ENCODE measurements around the gene UBE4A.

The UBE4A gene, protein sequence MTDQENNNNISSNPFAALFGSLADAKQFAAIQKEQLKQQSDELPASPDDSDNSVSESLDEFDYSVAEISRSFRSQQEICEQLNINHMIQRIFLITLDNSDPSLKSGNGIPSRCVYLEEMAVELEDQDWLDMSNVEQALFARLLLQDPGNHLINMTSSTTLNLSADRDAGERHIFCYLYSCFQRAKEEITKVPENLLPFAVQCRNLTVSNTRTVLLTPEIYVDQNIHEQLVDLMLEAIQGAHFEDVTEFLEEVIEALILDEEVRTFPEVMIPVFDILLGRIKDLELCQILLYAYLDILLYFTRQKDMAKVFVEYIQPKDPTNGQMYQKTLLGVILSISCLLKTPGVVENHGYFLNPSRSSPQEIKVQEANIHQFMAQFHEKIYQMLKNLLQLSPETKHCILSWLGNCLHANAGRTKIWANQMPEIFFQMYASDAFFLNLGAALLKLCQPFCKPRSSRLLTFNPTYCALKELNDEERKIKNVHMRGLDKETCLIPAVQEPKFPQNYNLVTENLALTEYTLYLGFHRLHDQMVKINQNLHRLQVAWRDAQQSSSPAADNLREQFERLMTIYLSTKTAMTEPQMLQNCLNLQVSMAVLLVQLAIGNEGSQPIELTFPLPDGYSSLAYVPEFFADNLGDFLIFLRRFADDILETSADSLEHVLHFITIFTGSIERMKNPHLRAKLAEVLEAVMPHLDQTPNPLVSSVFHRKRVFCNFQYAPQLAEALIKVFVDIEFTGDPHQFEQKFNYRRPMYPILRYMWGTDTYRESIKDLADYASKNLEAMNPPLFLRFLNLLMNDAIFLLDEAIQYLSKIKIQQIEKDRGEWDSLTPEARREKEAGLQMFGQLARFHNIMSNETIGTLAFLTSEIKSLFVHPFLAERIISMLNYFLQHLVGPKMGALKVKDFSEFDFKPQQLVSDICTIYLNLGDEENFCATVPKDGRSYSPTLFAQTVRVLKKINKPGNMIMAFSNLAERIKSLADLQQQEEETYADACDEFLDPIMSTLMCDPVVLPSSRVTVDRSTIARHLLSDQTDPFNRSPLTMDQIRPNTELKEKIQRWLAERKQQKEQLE

DNA sequence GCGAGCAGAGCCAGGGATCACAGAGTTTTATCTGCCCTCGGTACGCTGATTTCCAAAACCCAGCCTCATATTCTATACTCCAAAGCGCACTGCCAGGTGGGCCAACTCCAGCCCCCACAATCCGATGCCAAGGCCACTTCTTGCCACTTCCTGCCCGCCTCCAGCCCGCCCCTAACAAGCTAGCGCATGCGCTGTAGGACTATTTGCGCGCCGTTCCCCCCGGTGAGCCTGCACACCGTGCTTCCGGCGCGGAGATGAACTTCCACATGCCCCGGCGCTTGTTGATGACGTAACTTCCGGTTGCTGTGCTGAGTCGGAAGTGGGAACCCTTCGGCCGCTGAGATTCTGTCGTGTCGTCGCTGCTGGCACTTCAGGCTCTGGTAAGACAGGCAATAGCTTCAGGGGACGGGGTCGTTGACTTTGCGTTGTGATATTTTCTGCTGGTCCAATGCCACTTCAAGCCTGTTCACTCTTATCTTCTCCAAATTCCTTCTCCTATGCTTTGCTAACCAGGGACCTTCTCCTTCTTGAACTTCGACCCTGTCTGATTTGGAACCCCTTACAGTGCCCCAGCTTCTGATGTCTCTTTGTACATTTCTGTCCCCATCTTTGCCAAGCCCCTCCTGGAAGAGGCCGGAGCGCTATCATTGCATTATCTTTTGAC, at the start of gene UBE4A:
Gene UBE4A, plus strand, starts transcription at position 306 of the 664 bp plus-strand sequence. CDS start 5,481 bp downstream, outside the sequence.
- no peak for TF ChIP-seq CTCF (IDR thresholded peaks at IDR 0.05; ENCODE audit: low read depth, low read length, missing control alignments)
- Histone ChIP-seq H3K36me3 (replicated peaks) (no peaks in the 10 kb centered on the region), H3K27me3 (replicated peaks) (no peaks in the 10 kb centered on the region), H3K4me3 (ENCODE audit: low read depth, low read length) (peak within 1 kb of the TSS; percentile 78), H3K27ac (no peak within 1 kb of the TSS)
- in situ Hi-C loops (cut with HindIII; ENCODE audit: low pct_ligation_motif_present, low sequenced_read_pairs), result no loop called here
- DNase-seq, result peak; percentile 89

DNA sequence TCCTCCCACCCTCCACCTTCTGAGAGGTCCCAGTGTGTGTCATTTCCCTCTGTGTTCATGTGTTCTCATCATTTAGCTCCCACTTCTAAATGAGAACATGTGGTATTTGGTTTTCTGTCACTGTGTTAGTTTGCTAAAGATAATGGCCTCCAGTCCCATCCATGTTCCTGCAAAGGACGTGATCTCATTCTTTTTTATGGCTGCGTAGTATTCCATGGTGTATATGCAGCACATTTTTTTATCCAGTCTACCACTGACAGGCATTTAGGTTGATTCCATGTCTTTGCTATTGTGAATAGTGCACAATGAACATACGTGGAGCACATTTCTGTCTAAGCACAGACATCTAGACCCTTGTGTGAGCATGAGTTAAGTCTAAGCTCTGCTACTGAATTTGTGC, 49.1 kb upstream of the UBE4A start:
- H3K36me3 ChIP-seq (replicated peaks), result no peaks in the 10 kb centered on the region
- no peak overlapping the region for H3K4me3 ChIP-seq (ENCODE audit: low read depth, low read length)
- in situ Hi-C loops (cut with HindIII; ENCODE audit: low pct_ligation_motif_present, low sequenced_read_pairs), result no loop called here
- TF ChIP-seq CTCF (IDR thresholded peaks at IDR 0.05; ENCODE audit: low read depth, low read length, missing control alignments), result no peak
- no peak overlapping the region for H3K27ac ChIP-seq
- no peak for DNase-seq
- H3K27me3 ChIP-seq (replicated peaks), result peaks cover 19% of the 10 kb centered on the region

- H3K27ac ChIP-seq, result no peak overlapping the region
- H3K4me3 ChIP-seq (ENCODE audit: low read depth, low read length), result no peak overlapping the region
- no peaks in the 10 kb centered on the region for H3K36me3 ChIP-seq (replicated peaks)
- in situ Hi-C loops (cut with HindIII; ENCODE audit: low pct_ligation_motif_present, low sequenced_read_pairs), result no loop called here
- no peak for DNase-seq
- TF ChIP-seq CTCF (IDR thresholded peaks at IDR 0.05; ENCODE audit: low read depth, low read length, missing control alignments), result no peak
- peaks cover 24% of the 10 kb centered on the region for H3K27me3 ChIP-seq (replicated peaks)
Measured at GRCh38 chr11:118310781-118311485, 48.5 kb upstream of the UBE4A start.

GRCh38 chr11:118311518-118311917, 47.9 kb upstream of the UBE4A start:
- peaks cover 24% of the 10 kb centered on the region for H3K27me3 ChIP-seq (replicated peaks)
- in situ Hi-C loops (cut with HindIII; ENCODE audit: low pct_ligation_motif_present, low sequenced_read_pairs), result no loop called here
- no peak overlapping the region for H3K27ac ChIP-seq
- no peak for DNase-seq
- no peak for TF ChIP-seq CTCF (IDR thresholded peaks at IDR 0.05; ENCODE audit: low read depth, low read length, missing control alignments)
- H3K4me3 ChIP-seq (ENCODE audit: low read depth, low read length), result no peak overlapping the region
- H3K36me3 ChIP-seq (replicated peaks), result no peaks in the 10 kb centered on the region

GRCh38 chr11:118312328-118312727, 47.1 kb upstream of the UBE4A start:
- no peak overlapping the region for H3K27ac ChIP-seq
- DNase-seq, result no peak
- no peak overlapping the region for H3K4me3 ChIP-seq (ENCODE audit: low read depth, low read length)
- no peaks in the 10 kb centered on the region for H3K36me3 ChIP-seq (replicated peaks)
- peaks cover 24% of the 10 kb centered on the region for H3K27me3 ChIP-seq (replicated peaks)
- in situ Hi-C loops (cut with HindIII; ENCODE audit: low pct_ligation_motif_present, low sequenced_read_pairs), result no loop called here
- no peak for TF ChIP-seq CTCF (IDR thresholded peaks at IDR 0.05; ENCODE audit: low read depth, low read length, missing control alignments)

Data from brain microvascular endothelial cell (primary cell).